AG04449 (cell line): Measurements from ENCODE around the gene MAP2K4.

Source experiments
- CTCF ChIA-PET: fragments of 350-600 bp; formaldehyde crosslinking; extraction: SDS; loops from one replicate; lab custom pipeline; 2021; ENCODE audit warnings: antibody characterized with exemption; lab: Yijun Ruan, JAX
- POLR2A ChIA-PET: fragments of 400-600, 350-600 bp; formaldehyde crosslinking; extraction: SDS; loops from one replicate; lab custom pipeline; 2020; ENCODE audit warnings: antibody characterized with exemption, inconsistent platforms; lab: Yijun Ruan, JAX
- DNase-seq: peaks from one replicate; pipeline ENCODE4 v3.0.0-alpha.2; 2010; ENCODE audit warnings: low read depth, low spot score
- H3K4me3 ChIP-seq: 2 replicates; pipeline ENCODE4 v1.5.1; 2011; ENCODE audit warnings: low read depth, mild to moderate bottlenecking, control low read depth, low read length
- TF ChIP-seq, protein P1 (sequence below): IDR thresholded peaks from one replicate; pipeline ENCODE4 v1.5.1; 2011; ENCODE audit warnings: mild to moderate bottlenecking, moderate library complexity, low read length, control low read depth, inconsistent platforms; ENCODE audit not compliant: insufficient read depth; ENCODE audit errors: missing control alignments

Gene MAP2K4

DNA sequence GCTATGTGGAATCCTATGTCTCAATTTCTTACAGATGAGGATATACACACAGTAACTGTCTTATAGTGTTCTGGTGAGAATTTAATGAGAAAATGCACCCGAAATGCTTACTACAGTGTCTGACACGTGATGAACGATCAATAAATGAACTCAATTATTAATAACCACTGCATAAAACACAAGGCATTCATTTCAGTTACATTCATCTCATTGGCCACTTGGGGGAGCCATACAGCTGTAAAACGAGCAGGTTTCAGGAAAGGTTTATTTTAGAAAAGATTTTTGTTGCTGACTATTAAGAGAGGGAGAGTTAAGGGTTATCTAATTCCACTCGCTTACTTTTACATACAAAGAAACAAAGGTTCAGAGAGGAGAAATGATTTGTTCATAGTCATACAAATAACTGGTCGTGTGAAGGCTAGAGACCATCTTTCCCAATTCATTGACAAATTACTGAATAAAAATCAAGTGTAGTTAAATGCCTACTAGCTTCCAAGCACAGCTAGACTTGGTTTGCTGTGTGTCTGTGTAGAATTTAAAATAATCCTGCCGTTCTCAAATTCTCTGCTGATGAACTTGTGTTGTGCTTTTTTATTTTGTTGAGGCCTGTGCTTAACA, 160.1 kb downstream of the MAP2K4 start:
- DNase-seq, result peak; percentile 24
- no peak overlapping the region for H3K4me3 ChIP-seq
- ChIA-PET CTCF (interaction anchor here (0.8 to 8.9 kb wide), 25 partner anchors 9 to 828 kb away, joined by 3 to 86 read pairs (median 4); partner anchors contain the start of gene MYOCD), POLR2A (no interaction called here)
- TF ChIP-seq, protein P1, sequence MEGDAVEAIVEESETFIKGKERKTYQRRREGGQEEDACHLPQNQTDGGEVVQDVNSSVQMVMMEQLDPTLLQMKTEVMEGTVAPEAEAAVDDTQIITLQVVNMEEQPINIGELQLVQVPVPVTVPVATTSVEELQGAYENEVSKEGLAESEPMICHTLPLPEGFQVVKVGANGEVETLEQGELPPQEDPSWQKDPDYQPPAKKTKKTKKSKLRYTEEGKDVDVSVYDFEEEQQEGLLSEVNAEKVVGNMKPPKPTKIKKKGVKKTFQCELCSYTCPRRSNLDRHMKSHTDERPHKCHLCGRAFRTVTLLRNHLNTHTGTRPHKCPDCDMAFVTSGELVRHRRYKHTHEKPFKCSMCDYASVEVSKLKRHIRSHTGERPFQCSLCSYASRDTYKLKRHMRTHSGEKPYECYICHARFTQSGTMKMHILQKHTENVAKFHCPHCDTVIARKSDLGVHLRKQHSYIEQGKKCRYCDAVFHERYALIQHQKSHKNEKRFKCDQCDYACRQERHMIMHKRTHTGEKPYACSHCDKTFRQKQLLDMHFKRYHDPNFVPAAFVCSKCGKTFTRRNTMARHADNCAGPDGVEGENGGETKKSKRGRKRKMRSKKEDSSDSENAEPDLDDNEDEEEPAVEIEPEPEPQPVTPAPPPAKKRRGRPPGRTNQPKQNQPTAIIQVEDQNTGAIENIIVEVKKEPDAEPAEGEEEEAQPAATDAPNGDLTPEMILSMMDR, result peak; percentile 46

DNA sequence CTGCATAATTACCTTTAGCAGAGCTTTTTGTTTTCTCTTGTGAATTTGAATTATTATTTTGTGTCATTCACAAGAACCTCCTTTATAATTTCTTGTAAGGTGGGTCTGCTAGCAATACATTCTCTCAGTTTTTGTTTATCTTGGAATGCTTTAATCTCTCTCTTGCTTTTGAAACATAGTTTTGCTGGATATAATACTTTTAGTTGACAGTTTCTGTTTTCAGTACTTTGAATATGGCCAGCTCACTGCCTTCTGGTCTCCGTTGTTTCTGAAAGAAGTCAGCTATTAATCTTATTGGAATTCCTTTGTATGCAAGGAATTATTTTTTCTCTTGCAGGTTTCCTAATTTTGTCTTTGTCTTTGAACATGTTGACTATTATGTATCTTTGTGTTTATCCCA, 167.0 kb downstream of the MAP2K4 start:
- POLR2A ChIA-PET, result no interaction called here

DNA sequence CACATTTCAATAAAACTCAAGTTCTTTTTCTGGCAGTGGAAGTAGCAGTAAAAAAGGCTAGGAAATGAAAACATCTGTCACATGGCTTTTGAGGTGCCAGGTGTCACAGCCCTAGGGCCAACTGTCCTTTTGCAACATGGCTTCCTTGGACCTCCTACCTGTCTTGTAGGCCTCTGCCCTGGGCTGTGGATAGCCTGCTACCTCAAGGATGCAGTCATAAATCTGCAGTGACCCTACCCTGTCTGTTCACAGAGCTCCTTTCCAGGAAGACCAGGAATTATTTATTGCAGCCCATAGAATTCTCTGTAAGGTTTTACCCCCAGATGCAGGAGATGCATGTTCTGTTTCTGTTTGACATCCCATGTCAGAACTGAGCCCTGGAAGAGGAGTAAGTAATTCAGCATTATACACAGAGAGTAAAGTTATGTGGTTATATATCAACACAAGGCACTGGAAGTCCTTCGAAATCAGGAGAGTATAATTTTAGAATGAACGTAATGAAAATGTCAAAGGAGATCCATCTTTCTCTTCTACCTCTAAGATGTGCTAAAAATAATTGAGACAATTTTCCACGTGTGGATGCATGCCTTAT, 172.6 kb downstream of the MAP2K4 start:
- DNase-seq, result no peak
- TF ChIP-seq, protein P1, result no peak
- ChIA-PET CTCF (interaction anchor here (0.6 to 0.9 kb wide), 2 partner anchors 12 to 474 kb away, joined by 3 to 4 read pairs; no protein-coding TSS in a partner anchor), POLR2A (no interaction called here)
- no peak overlapping the region for H3K4me3 ChIP-seq

More for the DNA sequence above, 167.0 kb downstream of the MAP2K4 start:
- no peak overlapping the region for H3K4me3 ChIP-seq
- TF ChIP-seq, protein P1, result no peak
- no peak for DNase-seq
- CTCF ChIA-PET, result interaction anchor here (1.0 to 2.0 kb wide), 3 partner anchors 9 to 815 kb away, joined by 3 to 11 read pairs (median 3); no protein-coding TSS in a partner anchor
